Right cardiac atrium (tissue), 5 donors: Measurements from ENCODE around the gene TJAP1. TPM values are rescaled to one million over a fixed set of nuclear protein-coding genes. Genes with fewer than 3 reads are reported as not detected.

Experiments used
- ATAC-seq, 2 donors: fragments of 200-7000 bp; cut with Tn5 transposase; one replicate each; pipeline versions ENCODE4 v1.8.0 to v1.9.1; 2020; ENCODE audit warnings: moderate library complexity in 2 of 2, mild to moderate bottlenecking in 1 of 2
- DNase-seq, 3 donors: peaks; one replicate each; pipeline ENCODE4 v3.0.0-alpha.2; 2020
- H3K27ac ChIP-seq: one replicate; pipeline ENCODE4 v1.5.1; 2013; ENCODE audit warnings: mild to moderate bottlenecking, low read length, control low read depth, moderate library complexity
- H3K27me3 ChIP-seq: one replicate; pipeline ENCODE4 v1.6.1; 2013; ENCODE audit not compliant: control insufficient read depth, insufficient read depth
- H3K4me1 ChIP-seq: one replicate; pipeline ENCODE4 v1.6.1; 2013; ENCODE audit warnings: low read length; ENCODE audit not compliant: control insufficient read depth, insufficient read depth
- H3K4me3 ChIP-seq: one replicate; pipeline ENCODE4 v1.5.1; 2013; ENCODE audit warnings: low read length, control low read depth
- H3K9me3 ChIP-seq: one replicate; pipeline ENCODE4 v1.6.1; 2013; ENCODE audit warnings: low read length; ENCODE audit not compliant: control insufficient read depth
- WGBS: extraction: QIAGEN DNeasy Blood & Tissue Kit; methylation state at CpG from one replicate; pipeline ENCODE4 v1.1.7; 2013; 5-methylcytosine and 5-hydroxymethylcytosine counted together
- intact Hi-C, 4 donors: fragments of 100-400 bp; cut with DNase I; formaldehyde crosslinking; loops; one replicate each; pipeline versions ENCODE4 v1.11.0 to v1.14.0; 2022 to 2023
- polyA plus RNA-seq: library from polyadenylated mRNA; stranded (reverse); fragments of 200-250 nt; gene quantifications from one replicate; pipeline ENCODE4 v1.2.3, GENCODE V29; 2013
- total RNA-seq, 4 donors: library from RNA; stranded (reverse); fragmentation: NEBNext Ultra II Directional; extraction: Animal tissue kit (Norgen Biotek cat#: 25700); gene quantifications; one replicate each; pipeline ENCODE4 v1.2.1, GENCODE V29; 2021
- donor health status: healthy with polysubstance abuse.
- donor health status: DM: no; HTN: yes; CAD: no.
- donor health status: DM: no; HTN: no; CAD: no.
- donor health status: DM: no; HTN: yes; CAD: no; lungs with severe emphysema.
- donor health status: DM: yes; HTN: yes; CAD: no.

Gene TJAP1
- total and polyA plus RNA-seq, 5 donors = 15.5 to 23.9 (median 19.9) TPM

DNA sequence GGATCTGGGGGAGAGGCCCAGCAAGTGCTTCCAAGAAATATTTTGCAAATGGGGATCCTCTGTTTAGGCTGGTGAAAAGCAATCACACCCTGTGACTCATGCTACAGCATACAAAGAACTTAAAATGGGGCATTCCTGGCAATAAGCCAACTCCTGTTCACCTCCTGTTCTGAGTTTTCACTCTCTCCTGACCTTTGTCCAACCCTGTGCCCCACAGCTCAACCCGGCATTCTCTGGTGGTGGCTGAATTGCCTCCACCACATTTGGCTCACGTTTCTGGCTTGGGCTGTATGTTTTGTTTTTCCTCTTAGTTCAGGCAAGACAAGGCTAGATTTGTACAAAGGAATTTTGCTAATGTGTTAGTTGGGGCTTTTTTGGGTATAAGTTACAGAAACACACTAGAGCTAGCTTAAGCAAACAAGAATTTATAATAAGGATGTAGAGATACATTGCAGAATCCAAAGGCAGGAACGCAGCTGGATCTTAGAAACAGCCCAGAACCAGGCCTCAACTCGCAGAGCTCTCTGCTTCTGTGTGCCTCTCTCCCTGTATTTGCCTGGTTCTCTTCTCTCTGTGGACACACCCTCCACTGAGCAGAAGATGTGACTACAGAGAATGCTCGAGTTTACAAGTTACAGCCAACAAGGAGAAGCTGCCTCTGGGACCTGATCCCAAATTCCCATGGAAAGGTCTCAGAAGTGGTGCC lies 40.6 kb upstream of the TJAP1 start:
- intact Hi-C loops = no loop called here
- Histone ChIP-seq H3K4me3 (no peak overlapping the region), H3K4me1 (peaks cover 16% of the 10 kb centered on the region), H3K27me3 (no peaks in the 10 kb centered on the region), H3K9me3 (no peaks in the 10 kb centered on the region), H3K27ac (peak overlapping the region; percentile 33)
- peak in 1 of 3 donors; percentile 68 for DNase-seq
- ATAC-seq = peak; percentile 29 to 39
- WGBS = 34% methylated on average over 5 of the region's 5 CpGs

DNA sequence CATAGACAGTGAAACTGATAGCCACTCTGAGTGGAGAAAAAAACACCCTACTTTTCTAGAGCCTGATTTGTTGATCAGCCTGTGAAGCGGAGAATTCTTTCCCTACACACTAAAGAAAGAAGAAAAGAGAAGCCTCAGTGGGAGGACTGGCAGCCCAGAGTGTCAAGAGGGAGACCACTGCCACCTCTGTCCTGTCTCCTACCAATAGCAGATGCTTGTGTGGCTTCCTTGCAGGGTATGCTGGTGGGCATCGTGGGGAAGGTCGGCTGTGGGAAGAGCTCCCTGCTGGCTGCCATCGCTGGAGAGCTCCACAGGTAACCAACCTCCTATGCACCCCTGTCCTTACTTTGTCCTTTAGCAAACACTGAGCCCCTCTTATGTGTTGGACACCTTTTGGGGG lies 39.7 kb upstream of the TJAP1 start:
- no peak for DNase-seq
- intact Hi-C loops = no loop called here
- 65% methylated on average over 4 of the region's 4 CpGs for WGBS
- Histone ChIP-seq H3K27me3 (no peaks in the 10 kb centered on the region), H3K27ac (no peak overlapping the region), H3K4me1 (peaks cover 16% of the 10 kb centered on the region), H3K4me3 (no peak overlapping the region), H3K9me3 (no peaks in the 10 kb centered on the region)
- ATAC-seq = no peak

DNA sequence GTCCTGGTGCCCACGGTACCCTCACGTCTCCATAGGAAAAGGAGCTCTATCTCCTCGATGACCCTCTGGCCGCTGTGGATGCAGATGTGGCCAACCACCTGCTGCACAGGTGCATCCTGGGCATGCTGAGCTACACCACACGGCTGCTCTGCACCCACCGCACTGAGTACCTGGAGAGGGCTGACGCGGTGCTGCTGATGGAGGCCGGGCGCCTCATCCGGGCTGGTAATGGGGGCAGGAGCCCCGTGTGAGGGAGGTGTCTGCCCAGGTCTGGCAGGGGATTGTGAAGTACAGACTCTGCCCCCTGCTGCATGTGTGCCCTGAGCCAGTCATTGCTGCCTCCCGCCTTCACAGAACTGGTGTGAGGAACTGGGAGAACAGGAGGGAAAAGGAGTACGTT lies 34.4 kb upstream of the TJAP1 start:
- intact Hi-C loops = no loop called here
- no peak overlapping the region for H3K27ac ChIP-seq

DNA sequence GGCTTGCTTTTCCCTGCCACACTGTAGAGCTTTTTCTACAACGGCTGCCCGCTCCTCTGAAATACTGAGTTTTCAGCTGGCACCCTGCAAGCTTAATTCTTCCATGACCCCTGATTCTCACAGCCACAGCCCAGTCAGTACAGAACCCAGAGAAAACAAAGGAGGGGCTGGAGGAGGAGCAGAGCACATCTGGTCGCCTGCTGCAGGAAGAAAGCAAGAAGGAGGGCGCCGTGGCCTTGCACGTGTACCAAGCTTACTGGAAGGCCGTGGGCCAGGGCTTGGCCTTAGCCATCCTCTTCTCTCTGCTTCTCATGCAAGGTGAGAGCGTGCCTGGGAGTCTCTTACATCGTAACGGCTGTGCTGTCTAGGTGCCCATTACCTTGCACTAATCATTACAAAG lies 33.3 kb upstream of the TJAP1 start:
- no peaks in the 10 kb centered on the region for H3K4me1 ChIP-seq
- no peak overlapping the region for H3K27ac ChIP-seq
- DNase-seq = no peak
- intact Hi-C loops = no loop called here
- ATAC-seq = no peak
- no peak overlapping the region for H3K4me3 ChIP-seq
- no peaks in the 10 kb centered on the region for H3K9me3 ChIP-seq
- H3K27me3 ChIP-seq = no peaks in the 10 kb centered on the region
- WGBS = 91% methylated on average over 10 of the region's 10 CpGs

More for the DNA sequence above, 34.4 kb upstream of the TJAP1 start:
- Histone ChIP-seq H3K4me3 (no peak overlapping the region), H3K27me3 (no peaks in the 10 kb centered on the region), H3K4me1 (no peaks in the 10 kb centered on the region), H3K9me3 (no peaks in the 10 kb centered on the region)
- 92% methylated on average over 14 of the region's 14 CpGs for WGBS
- DNase-seq (no peak), ATAC-seq (no peak)

DNA sequence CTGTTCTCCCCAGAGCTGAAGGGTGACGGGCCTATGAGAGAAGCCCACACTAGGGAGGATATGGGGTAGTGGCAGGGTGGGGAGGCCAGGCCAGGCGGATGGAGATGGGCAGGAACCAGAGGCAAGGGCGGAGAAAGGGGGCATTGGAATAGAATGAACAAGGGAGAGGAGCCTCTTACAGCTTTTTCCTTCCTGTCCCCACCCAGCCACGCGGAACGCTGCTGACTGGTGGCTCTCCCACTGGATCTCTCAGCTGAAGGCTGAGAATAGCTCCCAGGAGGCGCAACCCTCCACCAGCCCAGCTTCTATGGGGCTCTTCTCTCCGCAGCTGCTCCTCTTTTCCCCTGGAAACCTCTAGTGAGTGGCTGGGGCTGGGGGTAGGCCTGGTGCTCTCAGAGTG lies 32.8 kb upstream of the TJAP1 start:
- no peaks in the 10 kb centered on the region for H3K4me1 ChIP-seq
- no peaks in the 10 kb centered on the region for H3K27me3 ChIP-seq
- H3K27ac ChIP-seq = no peak overlapping the region
- intact Hi-C loops = no loop called here
- no peaks in the 10 kb centered on the region for H3K9me3 ChIP-seq
- ATAC-seq (no peak), DNase-seq (no peak)
- WGBS = 91% methylated on average over 8 of the region's 8 CpGs
- H3K4me3 ChIP-seq = no peak overlapping the region

DNA sequence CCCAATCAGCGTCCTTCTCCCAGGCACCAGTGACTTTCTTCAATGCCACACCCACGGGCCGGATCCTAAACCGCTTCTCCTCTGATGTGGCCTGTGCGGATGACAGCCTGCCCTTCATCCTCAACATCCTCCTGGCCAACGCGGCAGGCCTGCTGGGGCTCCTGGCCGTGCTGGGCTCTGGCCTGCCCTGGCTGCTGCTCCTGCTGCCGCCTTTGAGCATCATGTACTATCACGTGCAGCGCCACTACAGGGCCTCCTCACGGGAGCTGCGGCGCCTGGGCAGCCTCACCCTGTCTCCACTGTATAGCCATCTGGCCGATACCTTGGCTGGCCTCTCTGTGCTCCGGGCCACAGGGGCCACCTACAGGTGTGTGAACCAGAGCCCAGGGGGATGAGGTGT lies 31.8 kb upstream of the TJAP1 start:
- WGBS = 89% methylated on average over 16 of the region's 16 CpGs

DNA sequence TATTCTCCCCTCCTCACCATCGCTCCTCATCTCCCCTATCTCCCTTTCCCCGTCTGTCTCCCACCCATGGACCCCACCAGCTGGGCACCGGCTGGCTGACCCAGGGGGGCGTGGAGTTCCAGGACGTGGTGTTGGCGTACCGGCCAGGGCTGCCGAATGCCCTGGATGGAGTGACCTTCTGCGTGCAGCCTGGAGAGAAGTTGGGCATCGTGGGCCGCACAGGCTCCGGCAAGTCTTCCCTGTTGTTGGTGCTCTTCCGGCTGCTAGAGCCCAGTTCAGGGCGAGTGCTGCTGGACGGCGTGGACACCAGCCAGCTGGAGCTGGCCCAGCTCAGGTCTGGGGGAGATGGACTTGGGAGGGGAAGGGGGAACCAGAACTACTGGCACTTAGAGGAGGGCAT lies 29.8 kb upstream of the TJAP1 start:
- H3K4me1 ChIP-seq = no peaks in the 10 kb centered on the region
- no peak for ATAC-seq
- no peaks in the 10 kb centered on the region for H3K9me3 ChIP-seq
- WGBS = 92% methylated on average over 16 of the region's 16 CpGs
- intact Hi-C loops = no loop called here
- no peak overlapping the region for H3K4me3 ChIP-seq
- no peaks in the 10 kb centered on the region for H3K27me3 ChIP-seq
- no peak for DNase-seq
- no peak overlapping the region for H3K27ac ChIP-seq

More for the DNA sequence above, 31.8 kb upstream of the TJAP1 start:
- H3K4me1 ChIP-seq = no peaks in the 10 kb centered on the region
- no peak overlapping the region for H3K4me3 ChIP-seq
- ATAC-seq (no peak), DNase-seq (peak in 1 of 3 donors; percentile 35)
- H3K27ac ChIP-seq = no peak overlapping the region
- H3K9me3 ChIP-seq = no peaks in the 10 kb centered on the region
- no peaks in the 10 kb centered on the region for H3K27me3 ChIP-seq
- intact Hi-C loops = no loop called here

DNA sequence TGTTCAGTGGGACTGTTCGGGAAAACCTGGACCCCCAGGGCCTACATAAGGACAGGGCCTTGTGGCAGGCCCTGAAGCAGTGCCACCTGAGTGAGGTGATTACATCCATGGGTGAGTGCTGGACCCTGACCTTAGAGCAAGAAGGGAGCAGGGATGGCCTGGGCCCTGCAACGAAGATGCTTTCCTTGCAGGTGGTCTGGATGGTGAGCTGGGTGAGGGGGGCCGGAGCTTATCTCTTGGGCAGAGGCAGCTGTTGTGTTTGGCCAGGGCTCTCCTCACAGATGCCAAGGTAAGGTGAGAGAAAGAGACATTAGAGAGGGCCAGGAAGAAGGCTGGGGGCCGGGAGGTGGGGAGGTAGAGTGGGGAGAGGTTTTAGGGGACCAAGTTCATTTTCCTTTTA lies 28.5 kb upstream of the TJAP1 start:
- no peak for ATAC-seq
- H3K4me3 ChIP-seq = no peak overlapping the region
- no peaks in the 10 kb centered on the region for H3K27me3 ChIP-seq
- WGBS = 87% methylated on average over 4 of the region's 4 CpGs
- H3K4me1 ChIP-seq = no peaks in the 10 kb centered on the region
- DNase-seq = no peak
- intact Hi-C loops = no loop called here
- H3K9me3 ChIP-seq = no peaks in the 10 kb centered on the region
- no peak overlapping the region for H3K27ac ChIP-seq

DNA sequence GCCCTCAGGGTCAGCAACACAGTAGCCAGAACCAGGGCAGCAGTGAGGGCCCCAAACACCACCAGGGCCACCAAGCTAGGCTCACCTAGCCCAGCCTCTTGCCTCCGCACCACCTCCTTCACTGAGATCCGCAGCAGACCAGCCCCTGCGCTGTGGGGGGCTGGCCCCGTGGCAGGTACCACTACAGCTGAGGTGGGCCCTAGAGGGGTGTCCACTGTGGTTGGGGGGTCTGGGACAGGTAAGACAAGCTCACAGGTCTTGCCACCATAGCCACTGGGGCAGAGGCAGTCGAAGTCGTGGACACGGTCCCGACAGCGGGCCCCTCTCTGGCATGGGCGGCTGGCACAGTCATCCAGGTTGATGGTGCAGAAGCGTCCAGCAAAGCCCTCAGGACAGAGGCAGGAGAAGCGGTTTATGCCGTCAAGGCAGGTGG lies 26.7 kb upstream of the TJAP1 start:
- no peaks in the 10 kb centered on the region for H3K9me3 ChIP-seq
- H3K27ac ChIP-seq = no peak overlapping the region
- WGBS = 95% methylated on average over 13 of the region's 13 CpGs
- DNase-seq (no peak), ATAC-seq (no peak)
- H3K27me3 ChIP-seq = no peaks in the 10 kb centered on the region
- no peaks in the 10 kb centered on the region for H3K4me1 ChIP-seq
- intact Hi-C loops = loop anchor here in 1 of 4 donors (5.0 kb wide), 1 partner anchor 47 kb away; no protein-coding TSS in a partner anchor
- H3K4me3 ChIP-seq = no peak overlapping the region

DNA sequence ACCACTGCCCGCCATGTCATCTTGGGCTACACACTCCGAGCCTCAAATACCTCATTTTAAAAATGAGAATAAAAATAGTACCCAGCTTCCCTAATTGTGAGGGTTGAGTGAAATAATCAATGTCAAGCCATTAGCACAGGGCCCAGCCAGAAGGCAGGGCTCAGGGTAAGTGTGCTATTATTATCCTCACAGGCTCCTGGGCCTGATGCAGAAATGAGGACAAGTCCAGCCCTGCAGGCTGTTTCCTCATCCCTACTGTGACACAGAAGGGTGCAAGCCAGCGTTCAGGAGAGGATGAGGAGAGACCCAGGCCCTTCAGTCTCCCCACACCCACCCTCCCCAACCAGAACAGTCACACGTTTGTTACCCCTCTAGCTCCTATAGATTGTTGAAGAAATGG lies 26.0 kb upstream of the TJAP1 start:
- WGBS = 78% methylated on average over 4 of the region's 4 CpGs
- intact Hi-C loops = loop anchor here in 1 of 4 donors (5.0 kb wide), 1 partner anchor 46 kb away; no protein-coding TSS in a partner anchor
- Histone ChIP-seq H3K9me3 (no peaks in the 10 kb centered on the region), H3K4me1 (no peaks in the 10 kb centered on the region), H3K27ac (no peak overlapping the region), H3K27me3 (no peaks in the 10 kb centered on the region), H3K4me3 (no peak overlapping the region)
- ATAC-seq (no peak), DNase-seq (no peak)

DNA sequence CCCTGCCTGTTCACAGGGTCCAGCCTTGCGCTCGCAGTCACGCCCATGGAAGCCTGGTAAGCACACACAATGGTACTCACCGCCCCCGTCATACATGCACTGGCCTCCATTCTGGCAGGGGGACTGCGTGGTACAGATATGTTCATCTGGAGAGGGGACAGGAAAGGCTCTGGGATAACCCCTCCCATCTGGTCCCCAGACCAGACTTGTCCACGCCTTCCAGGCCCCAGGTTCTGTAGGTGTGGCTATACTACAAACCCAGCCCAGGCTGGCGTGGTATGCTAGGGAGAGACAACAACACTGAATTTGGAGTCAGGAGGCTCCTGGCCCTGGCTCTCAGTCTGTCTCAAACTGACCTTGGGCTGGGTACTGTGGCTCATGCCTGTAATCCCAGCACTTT lies 25.4 kb upstream of the TJAP1 start:
- Histone ChIP-seq H3K27me3 (no peaks in the 10 kb centered on the region), H3K27ac (no peak overlapping the region), H3K4me1 (no peaks in the 10 kb centered on the region), H3K4me3 (no peak overlapping the region), H3K9me3 (no peaks in the 10 kb centered on the region)
- DNase-seq (no peak), ATAC-seq (no peak)
- intact Hi-C loops = loop anchor here in 1 of 4 donors (5.0 kb wide), 1 partner anchor 45 kb away; no protein-coding TSS in a partner anchor
- WGBS = 93% methylated on average over 8 of the region's 8 CpGs
